ENCODE results near the gene RBM3.

Gene RBM3

GRCh38 chrX:48613502-48614160 is 39.3 kb downstream of the RBM3 start:
- H3K4me3 ChIP-seq (ENCODE audit: control insufficient read depth, low read depth, low read length), result no peak overlapping the region
- no peak for TF ChIP-seq CTCF (IDR thresholded peaks at IDR 0.05; ENCODE audit: control insufficient read depth, insufficient read depth, low read depth, low read length, missing control alignments)
- no peak for DNase-seq (ENCODE audit: low read depth)

GRCh38 chrX:48616576-48616975 is 42.3 kb downstream of the RBM3 start:
- no peak overlapping the region for H3K4me3 ChIP-seq (ENCODE audit: control insufficient read depth, low read depth, low read length)
- DNase-seq (ENCODE audit: low read depth), result no peak
- TF ChIP-seq CTCF (IDR thresholded peaks at IDR 0.05; ENCODE audit: control insufficient read depth, insufficient read depth, low read depth, low read length, missing control alignments), result no peak

GRCh38 chrX:48617542-48618340 is 43.5 kb downstream of the RBM3 start:
- TF ChIP-seq CTCF (IDR thresholded peaks at IDR 0.05; ENCODE audit: control insufficient read depth, insufficient read depth, low read depth, low read length, missing control alignments), result no peak
- DNase-seq (ENCODE audit: low read depth), result no peak
- no peak overlapping the region for H3K4me3 ChIP-seq (ENCODE audit: control insufficient read depth, low read depth, low read length)

GRCh38 chrX:48626401-48627298 is 52.4 kb downstream of the RBM3 start:
- no peak for DNase-seq (ENCODE audit: low read depth)

More at GRCh38 chrX:48626401-48627298, 52.4 kb downstream of the RBM3 start:
- TF ChIP-seq CTCF (IDR thresholded peaks at IDR 0.05; ENCODE audit: control insufficient read depth, insufficient read depth, low read depth, low read length, missing control alignments), result no peak
- no peak overlapping the region for H3K4me3 ChIP-seq (ENCODE audit: control insufficient read depth, low read depth, low read length)
